ENCODE results near the gene MYRIP. TPM values are rescaled to one million over a fixed set of nuclear protein-coding genes. Genes with fewer than 3 reads are reported as not detected.

Gene MYRIP
- total and polyA plus RNA-seq, 2 of the 4 experiments (the other 2 are of a cell fraction) = not detected

DNA sequence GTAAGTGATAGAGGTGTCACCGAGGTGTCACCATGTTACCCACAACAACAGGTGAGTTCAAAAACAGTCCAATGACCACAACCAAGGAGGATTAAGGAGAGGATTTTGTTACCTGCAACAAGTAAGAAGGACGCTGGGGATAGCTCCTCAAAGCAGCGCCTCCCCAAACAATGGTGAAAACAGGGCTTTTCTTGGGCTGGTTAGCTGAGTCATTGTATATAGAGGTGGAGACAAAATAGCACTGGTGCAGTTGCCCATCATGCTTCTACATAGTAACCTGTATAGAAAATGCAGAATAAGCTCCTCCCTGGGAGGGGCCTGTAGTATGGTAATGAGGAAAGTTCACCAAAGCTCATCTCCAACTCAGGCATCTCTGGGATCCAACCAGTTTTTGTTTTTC is 383.2 kb downstream of the MYRIP start:
- H2BK20ac ChIP-seq (ENCODE audit: low read depth, low read length) = no peak overlapping the region
- no peak overlapping the region for H2AFZ ChIP-seq (replicated peaks; ENCODE audit: low read length, poor library complexity)
- no peak overlapping the region for H3K27ac ChIP-seq (ENCODE audit: insufficient read depth, low read length)
- no peaks in the 10 kb centered on the region for H3K36me3 ChIP-seq (ENCODE audit: control insufficient read depth, insufficient read depth, low read length)
- ATAC-seq (ENCODE audit: low read depth) = no peak
- H2BK15ac ChIP-seq (ENCODE audit: low read depth, low read length) = no peak overlapping the region
- TF ChIP-seq, protein P1, sequence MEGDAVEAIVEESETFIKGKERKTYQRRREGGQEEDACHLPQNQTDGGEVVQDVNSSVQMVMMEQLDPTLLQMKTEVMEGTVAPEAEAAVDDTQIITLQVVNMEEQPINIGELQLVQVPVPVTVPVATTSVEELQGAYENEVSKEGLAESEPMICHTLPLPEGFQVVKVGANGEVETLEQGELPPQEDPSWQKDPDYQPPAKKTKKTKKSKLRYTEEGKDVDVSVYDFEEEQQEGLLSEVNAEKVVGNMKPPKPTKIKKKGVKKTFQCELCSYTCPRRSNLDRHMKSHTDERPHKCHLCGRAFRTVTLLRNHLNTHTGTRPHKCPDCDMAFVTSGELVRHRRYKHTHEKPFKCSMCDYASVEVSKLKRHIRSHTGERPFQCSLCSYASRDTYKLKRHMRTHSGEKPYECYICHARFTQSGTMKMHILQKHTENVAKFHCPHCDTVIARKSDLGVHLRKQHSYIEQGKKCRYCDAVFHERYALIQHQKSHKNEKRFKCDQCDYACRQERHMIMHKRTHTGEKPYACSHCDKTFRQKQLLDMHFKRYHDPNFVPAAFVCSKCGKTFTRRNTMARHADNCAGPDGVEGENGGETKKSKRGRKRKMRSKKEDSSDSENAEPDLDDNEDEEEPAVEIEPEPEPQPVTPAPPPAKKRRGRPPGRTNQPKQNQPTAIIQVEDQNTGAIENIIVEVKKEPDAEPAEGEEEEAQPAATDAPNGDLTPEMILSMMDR (conservative IDR thresholded peaks at IDR 0.05; ENCODE audit: low read depth, low read length) = no peak
- TF ChIP-seq MXI1 (IDR thresholded peaks at IDR 0.05; ENCODE audit: borderline replicate concordance, low read depth, low read length) (no peak), CHD1 (IDR thresholded peaks at IDR 0.05; ENCODE audit: low read depth, low read length) (no peak), RCOR1 (IDR thresholded peaks at IDR 0.05; ENCODE audit: insufficient replicate concordance, low read length) (no peak), SMC3 (IDR thresholded peaks at IDR 0.05; ENCODE audit: low read depth, low read length) (no peak)
- TF ChIP-seq, protein P2, sequence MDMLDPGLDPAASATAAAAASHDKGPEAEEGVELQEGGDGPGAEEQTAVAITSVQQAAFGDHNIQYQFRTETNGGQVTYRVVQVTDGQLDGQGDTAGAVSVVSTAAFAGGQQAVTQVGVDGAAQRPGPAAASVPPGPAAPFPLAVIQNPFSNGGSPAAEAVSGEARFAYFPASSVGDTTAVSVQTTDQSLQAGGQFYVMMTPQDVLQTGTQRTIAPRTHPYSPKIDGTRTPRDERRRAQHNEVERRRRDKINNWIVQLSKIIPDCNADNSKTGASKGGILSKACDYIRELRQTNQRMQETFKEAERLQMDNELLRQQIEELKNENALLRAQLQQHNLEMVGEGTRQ (IDR thresholded peaks at IDR 0.05; ENCODE audit: low read depth, low read length) = no peak
- no peak for DNase-seq
- H3K79me1 ChIP-seq (ENCODE audit: low read depth in 1 of 2, low read length in 2 of 2) = no peaks in the 10 kb centered on the region
- no peak overlapping the region for H4K5ac ChIP-seq (ENCODE audit: low read depth, low read length)
- H3K9me3 ChIP-seq (ENCODE audit: control insufficient read depth, insufficient read depth, low read length) = no peaks in the 10 kb centered on the region
- H4K8ac ChIP-seq (ENCODE audit: low read depth in 2 of 2, low read length in 2 of 2) = no peak overlapping the region
- CTCF ChIA-PET = interaction anchor here (1.2 to 3.0 kb wide), 6 partner anchors 14 to 128 kb away, joined by 3 to 55 read pairs (median 11); no protein-coding TSS in a partner anchor
- no peak overlapping the region for H3K56ac ChIP-seq (ENCODE audit: extremely low read depth, insufficient read depth, low read length)
- no peaks in the 10 kb centered on the region for H4K20me1 ChIP-seq (ENCODE audit: insufficient read depth, low read length)
- H3K4me1 ChIP-seq (ENCODE audit: control insufficient read depth, insufficient read depth, low read length) = no peaks in the 10 kb centered on the region
- no peak overlapping the region for H2AK9ac ChIP-seq (replicated peaks; ENCODE audit: low read depth, low read length, poor library complexity)
- no peak overlapping the region for H2BK5ac ChIP-seq (ENCODE audit: low read depth, low read length, poor library complexity, severe bottlenecking)
- no TSS peak for BruUV-seq (replicated peaks)
- no peaks in the 10 kb centered on the region; the same call in 1 of the 2 replicates for H3K27me3 ChIP-seq (ENCODE audit: control insufficient read depth, insufficient read depth, low read length)
- no peak overlapping the region for H2BK120ac ChIP-seq (ENCODE audit: low read depth, low read length)
- H2AK5ac ChIP-seq (ENCODE audit: low read depth, low read length) = no peak overlapping the region
- in situ Hi-C loops (cut with MboI; ENCODE audit: low sequenced_read_pairs) (loop anchor here (5.0 kb wide), 1 partner anchor 125 kb away; no protein-coding TSS in a partner anchor), intact Hi-C loops (cut with micrococcal nuclease) (loop anchor here (1.0 to 10.0 kb wide), 2 partner anchors 125 to 252 kb away; no protein-coding TSS in a partner anchor), dilution Hi-C loops (cut with HindIII; ENCODE audit: low sequenced_read_pairs, unreplicated experiment) (no loop called here)
- no peak overlapping the region for H3K14ac ChIP-seq (replicated peaks; ENCODE audit: low read depth, low read length)
- no peak overlapping the region for H3K9ac ChIP-seq (ENCODE audit: low read depth, low read length)
- no peaks in the 10 kb centered on the region for H3K9me1 ChIP-seq (ENCODE audit: insufficient read depth, low read length)
- H3K4ac ChIP-seq (ENCODE audit: low read depth, low read length) = no peak overlapping the region
- no peak overlapping the region for H3K4me3 ChIP-seq (ENCODE audit: insufficient read depth, low read depth, low read length)
- no peak overlapping the region for H4K91ac ChIP-seq (ENCODE audit: insufficient read depth, low read depth, low read length)
- H3K23ac ChIP-seq (ENCODE audit: low read depth, low read length) = no peak overlapping the region
- no peak overlapping the region for H3K18ac ChIP-seq (ENCODE audit: low read depth, low read length)
- no peak overlapping the region for H3K4me2 ChIP-seq (ENCODE audit: low read depth, low read length)
- POLR2A ChIA-PET (ENCODE audit: unreplicated experiment) = no interaction called here
- WGBS, 2 experiments (ENCODE audit: extremely low coverage in 2 of 2, insufficient read length in 1 of 2) = no CpG with 5 or more reads among the region's 3 CpGs
